Measurements from ENCODE around the gene SLC45A1. TPM values are rescaled to one million over a fixed set of nuclear protein-coding genes. Genes with fewer than 3 reads are reported as not detected.

SLC45A1 gene
- total RNA-seq, 1 experiment from 2014 or later = 13.8 TPM

DNA sequence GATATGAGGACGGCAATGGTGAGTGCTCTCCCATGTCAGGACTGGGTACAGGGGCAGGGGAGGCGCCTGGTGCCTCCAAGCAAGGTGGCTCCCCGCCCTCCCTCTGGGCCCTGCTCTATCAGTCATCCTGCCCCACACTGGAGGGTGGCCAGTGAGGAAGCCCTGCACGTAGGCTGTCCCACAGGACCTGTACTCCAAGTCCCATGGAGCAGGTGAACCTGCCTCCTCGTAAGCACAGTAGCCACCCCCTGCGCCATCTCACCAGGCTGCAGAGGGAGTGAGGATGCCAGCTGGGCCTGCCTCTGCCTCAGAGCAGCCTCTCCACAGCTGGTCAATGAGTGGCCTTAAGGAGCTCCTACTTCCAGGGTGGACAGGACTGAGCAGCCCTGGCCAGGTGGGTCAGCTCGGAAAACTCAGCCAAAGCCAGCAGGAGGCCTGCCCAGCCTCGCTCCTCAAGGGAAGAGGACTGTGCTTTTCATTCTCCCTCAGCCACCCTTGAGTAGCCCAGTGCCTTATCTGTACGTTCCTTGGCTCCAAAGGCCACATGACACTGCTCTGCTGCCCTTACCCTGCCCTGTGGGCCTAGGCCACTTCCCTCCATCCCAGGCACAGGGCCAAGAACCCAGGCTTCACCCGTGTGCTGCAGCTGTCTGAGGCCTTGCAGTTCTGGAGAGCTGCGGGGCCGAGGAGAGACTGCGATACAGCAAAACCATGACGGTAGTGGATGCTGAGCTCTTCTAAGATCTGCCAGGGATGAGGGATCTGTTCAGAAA is 39.6 kb downstream of the SLC45A1 start:
- CTCF ChIA-PET = interaction anchor here (0.6 kb wide), 1 partner anchor 9 kb away, joined by 4 read pairs; no protein-coding TSS in a partner anchor
- H3K4me1 ChIP-seq (ENCODE audit: control insufficient read depth in 1 of 2, insufficient read depth in 2 of 2, low read length in 2 of 2) = no peaks in the 10 kb centered on the region
- H3K79me2 ChIP-seq (ENCODE audit: insufficient read depth, low read length) = no peaks in the 10 kb centered on the region
- DNase-seq (ENCODE audit: low read depth, low spot score) (no peak), ATAC-seq (no peak)
- H3K9me2 ChIP-seq (ENCODE audit: insufficient read depth) = no peaks in the 10 kb centered on the region
- intact Hi-C loops (cut with micrococcal nuclease) = no loop called here
- no peak overlapping the region for H3K4me3 ChIP-seq (replicated peaks in 1 of 2; ENCODE audit: low read depth in 1 of 2, low read length in 2 of 2)
- H3K36me3 ChIP-seq (ENCODE audit: control insufficient read depth in 1 of 2, insufficient read depth in 2 of 2, low read length in 2 of 2) = peaks cover 10% of the 10 kb centered on the region in 2 experiments; a peak in 3 of 4 replicates
- TF ChIP-seq, protein P1, sequence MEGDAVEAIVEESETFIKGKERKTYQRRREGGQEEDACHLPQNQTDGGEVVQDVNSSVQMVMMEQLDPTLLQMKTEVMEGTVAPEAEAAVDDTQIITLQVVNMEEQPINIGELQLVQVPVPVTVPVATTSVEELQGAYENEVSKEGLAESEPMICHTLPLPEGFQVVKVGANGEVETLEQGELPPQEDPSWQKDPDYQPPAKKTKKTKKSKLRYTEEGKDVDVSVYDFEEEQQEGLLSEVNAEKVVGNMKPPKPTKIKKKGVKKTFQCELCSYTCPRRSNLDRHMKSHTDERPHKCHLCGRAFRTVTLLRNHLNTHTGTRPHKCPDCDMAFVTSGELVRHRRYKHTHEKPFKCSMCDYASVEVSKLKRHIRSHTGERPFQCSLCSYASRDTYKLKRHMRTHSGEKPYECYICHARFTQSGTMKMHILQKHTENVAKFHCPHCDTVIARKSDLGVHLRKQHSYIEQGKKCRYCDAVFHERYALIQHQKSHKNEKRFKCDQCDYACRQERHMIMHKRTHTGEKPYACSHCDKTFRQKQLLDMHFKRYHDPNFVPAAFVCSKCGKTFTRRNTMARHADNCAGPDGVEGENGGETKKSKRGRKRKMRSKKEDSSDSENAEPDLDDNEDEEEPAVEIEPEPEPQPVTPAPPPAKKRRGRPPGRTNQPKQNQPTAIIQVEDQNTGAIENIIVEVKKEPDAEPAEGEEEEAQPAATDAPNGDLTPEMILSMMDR (IDR thresholded peaks at IDR 0.05 in 2 of 3, conservative IDR thresholded peaks at IDR 0.05 in 1 of 3; ENCODE audit: borderline replicate concordance in 1 of 3, insufficient read depth in 1 of 3, low read depth in 2 of 3, low read length in 2 of 3) = no peak
- TF ChIP-seq FOSL1 (IDR thresholded peaks at IDR 0.05; ENCODE audit: low read depth) (no peak), SRF (IDR thresholded peaks at IDR 0.05; ENCODE audit: low read depth) (no peak), EGR1 (IDR thresholded peaks at IDR 0.05; ENCODE audit: low read depth) (no peak), JUND (IDR thresholded peaks at IDR 0.05) (no peak), EZH2 (IDR thresholded peaks at IDR 0.05) (no peak), POLR2A (IDR thresholded peaks at IDR 0.05; ENCODE audit: borderline replicate concordance, extremely low read depth, insufficient read depth, insufficient read length) (no peak), SP1 (IDR thresholded peaks at IDR 0.05; ENCODE audit: low read depth) (no peak), EZH2phosphoT487 (IDR thresholded peaks at IDR 0.05; ENCODE audit: borderline replicate concordance) (no peak), CEBPB (IDR thresholded peaks at IDR 0.05; ENCODE audit: low read depth) (no peak), RAD21 (IDR thresholded peaks at IDR 0.05; ENCODE audit: low read depth) (no peak), ZNF274 (IDR thresholded peaks at IDR 0.05; ENCODE audit: low read depth, low read length) (no peak), POLR2AphosphoS5 (IDR thresholded peaks at IDR 0.05; ENCODE audit: low read depth, low read length) (no peak), SIN3A (IDR thresholded peaks at IDR 0.05; ENCODE audit: low read depth) (no peak)
- TF ChIP-seq, protein P2, sequence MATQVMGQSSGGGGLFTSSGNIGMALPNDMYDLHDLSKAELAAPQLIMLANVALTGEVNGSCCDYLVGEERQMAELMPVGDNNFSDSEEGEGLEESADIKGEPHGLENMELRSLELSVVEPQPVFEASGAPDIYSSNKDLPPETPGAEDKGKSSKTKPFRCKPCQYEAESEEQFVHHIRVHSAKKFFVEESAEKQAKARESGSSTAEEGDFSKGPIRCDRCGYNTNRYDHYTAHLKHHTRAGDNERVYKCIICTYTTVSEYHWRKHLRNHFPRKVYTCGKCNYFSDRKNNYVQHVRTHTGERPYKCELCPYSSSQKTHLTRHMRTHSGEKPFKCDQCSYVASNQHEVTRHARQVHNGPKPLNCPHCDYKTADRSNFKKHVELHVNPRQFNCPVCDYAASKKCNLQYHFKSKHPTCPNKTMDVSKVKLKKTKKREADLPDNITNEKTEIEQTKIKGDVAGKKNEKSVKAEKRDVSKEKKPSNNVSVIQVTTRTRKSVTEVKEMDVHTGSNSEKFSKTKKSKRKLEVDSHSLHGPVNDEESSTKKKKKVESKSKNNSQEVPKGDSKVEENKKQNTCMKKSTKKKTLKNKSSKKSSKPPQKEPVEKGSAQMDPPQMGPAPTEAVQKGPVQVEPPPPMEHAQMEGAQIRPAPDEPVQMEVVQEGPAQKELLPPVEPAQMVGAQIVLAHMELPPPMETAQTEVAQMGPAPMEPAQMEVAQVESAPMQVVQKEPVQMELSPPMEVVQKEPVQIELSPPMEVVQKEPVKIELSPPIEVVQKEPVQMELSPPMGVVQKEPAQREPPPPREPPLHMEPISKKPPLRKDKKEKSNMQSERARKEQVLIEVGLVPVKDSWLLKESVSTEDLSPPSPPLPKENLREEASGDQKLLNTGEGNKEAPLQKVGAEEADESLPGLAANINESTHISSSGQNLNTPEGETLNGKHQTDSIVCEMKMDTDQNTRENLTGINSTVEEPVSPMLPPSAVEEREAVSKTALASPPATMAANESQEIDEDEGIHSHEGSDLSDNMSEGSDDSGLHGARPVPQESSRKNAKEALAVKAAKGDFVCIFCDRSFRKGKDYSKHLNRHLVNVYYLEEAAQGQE (IDR thresholded peaks at IDR 0.05; ENCODE audit: low read depth) = no peak
- TF ChIP-seq, protein P3, sequence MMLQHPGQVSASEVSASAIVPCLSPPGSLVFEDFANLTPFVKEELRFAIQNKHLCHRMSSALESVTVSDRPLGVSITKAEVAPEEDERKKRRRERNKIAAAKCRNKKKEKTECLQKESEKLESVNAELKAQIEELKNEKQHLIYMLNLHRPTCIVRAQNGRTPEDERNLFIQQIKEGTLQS (IDR thresholded peaks at IDR 0.05) = no peak
- TF ChIP-seq, protein P4, sequence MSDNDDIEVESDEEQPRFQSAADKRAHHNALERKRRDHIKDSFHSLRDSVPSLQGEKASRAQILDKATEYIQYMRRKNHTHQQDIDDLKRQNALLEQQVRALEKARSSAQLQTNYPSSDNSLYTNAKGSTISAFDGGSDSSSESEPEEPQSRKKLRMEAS (IDR thresholded peaks at IDR 0.05) = no peak
- POLR2A ChIA-PET = no interaction called here
- no peaks in the 10 kb centered on the region for H4K20me1 ChIP-seq (ENCODE audit: insufficient read depth)
- H2AFZ ChIP-seq (ENCODE audit: low read depth, low read length, poor library complexity, severe bottlenecking) = no peak overlapping the region
- H3K27me3 ChIP-seq (ENCODE audit: insufficient read depth, low read length) = no peaks in the 10 kb centered on the region
- BruUV-seq (replicated peaks) = no TSS peak
- no peak overlapping the region for H3K27ac ChIP-seq (ENCODE audit: low read depth, low read length)
- no peaks in the 10 kb centered on the region for H3K9me3 ChIP-seq (ENCODE audit: control insufficient read depth in 1 of 2, insufficient read depth in 1 of 2, low read depth in 1 of 2, low read length in 2 of 2)
- RAD21 ChIA-PET (ENCODE audit: low non-redundant PET in 1 of 2, low total read pairs in 2 of 2, uncharacterized antibody in 2 of 2, unreplicated experiment in 2 of 2) = no interaction called here
- H3K4me2 ChIP-seq (ENCODE audit: low read length) = no peak overlapping the region
- no peak overlapping the region for H3K9ac ChIP-seq (ENCODE audit: low read length)

Measured in HCT116 (cell line).